Stimulated activated CD4-positive, alpha-beta T cell treated with anti-CD3 and anti-CD28 coated beads, Interleukin-15, amount 100 ng/mL, for 24 hours (primary cell): Measurements from ENCODE around the gene ZNF214.

Experiments
- DNase-seq: peaks from one replicate; pipeline ENCODE4 v3.0.0-alpha.2; 2020

The ZNF214 gene

DNA sequence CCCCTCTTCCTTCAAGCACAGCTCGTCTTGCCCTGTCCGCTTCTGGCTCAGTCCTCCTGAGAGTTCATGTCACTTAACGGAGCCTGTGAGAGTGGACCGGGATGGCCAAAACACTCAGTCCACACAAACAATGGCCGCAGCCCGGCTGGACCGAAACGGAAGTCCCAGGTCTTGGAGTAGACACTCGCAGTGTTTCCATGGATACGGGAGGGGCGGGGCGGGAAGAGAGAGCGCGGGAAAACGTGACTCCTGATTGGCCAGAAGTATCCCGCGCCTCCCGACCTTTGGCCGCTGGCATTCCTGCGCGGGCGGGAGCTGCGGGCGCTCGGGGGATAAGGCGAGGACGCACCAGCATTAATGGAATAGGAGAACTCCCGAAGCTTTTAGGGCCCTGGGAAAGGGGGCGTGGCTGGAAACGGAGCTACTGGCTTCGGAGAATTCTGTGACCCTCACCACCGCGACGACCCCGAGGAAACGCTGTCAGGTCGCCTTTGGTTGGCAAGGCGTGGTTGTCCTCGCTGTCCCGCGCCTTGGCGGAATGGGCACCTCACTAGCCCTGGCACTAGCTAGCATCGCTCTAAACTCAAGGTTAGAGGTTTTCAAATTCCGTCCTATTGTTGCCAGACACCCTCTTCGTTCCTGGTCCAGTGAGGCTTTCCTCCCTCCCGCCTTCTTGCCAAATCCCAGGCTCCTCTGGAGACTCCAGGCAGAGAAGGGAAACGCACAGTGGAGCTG lies at the start of gene ZNF214, which contains the start of gene NLRP14:
TSS of gene ZNF214 (minus strand) at position 164 of the 735 bp plus-strand sequence. CDS start 17,511 bp downstream, outside the sequence.
TSS of gene NLRP14 (plus strand) at position 297 of the 735 bp plus-strand sequence. CDS start 18,108 bp downstream, outside the sequence.
- peak; percentile 32 for DNase-seq

DNA sequence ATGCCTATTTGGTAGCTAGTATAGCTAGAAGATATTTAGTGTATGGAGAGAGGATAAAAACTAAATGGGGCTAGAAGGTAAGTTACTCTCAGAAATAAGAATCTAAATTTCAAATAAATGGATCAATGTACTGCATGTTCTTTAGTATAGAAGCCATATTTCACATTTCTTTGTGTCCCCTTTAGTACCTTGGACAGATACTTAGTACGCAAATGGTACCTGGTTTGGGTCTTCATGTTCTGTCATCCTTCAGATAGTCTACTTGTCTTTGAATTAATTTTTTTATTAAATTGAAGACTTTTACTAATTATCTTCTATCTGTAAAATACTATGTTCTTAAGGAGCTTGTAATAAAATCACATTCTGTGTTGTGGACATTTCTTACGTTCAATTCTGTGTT lies 42.4 kb upstream of the ZNF214 start:
- no peak for DNase-seq

DNA sequence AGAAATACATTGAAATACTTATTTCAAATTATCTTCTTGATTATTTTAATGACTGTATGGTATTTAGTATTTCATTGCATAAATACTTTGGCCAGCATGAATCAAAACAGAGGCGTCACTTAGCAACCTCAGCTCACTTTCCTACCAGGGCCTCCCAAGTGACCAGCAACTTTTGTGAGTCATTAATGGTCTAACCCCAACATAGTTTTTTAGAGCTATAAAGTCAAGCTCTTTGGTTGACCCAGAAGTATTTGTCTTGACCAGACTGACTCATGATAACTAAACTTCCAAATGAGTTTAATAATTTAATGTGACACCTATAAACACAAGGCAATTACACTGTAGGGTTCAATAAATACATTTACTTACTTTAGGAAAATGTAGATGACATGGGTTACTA lies 40.7 kb upstream of the ZNF214 start:
- no peak for DNase-seq

DNA sequence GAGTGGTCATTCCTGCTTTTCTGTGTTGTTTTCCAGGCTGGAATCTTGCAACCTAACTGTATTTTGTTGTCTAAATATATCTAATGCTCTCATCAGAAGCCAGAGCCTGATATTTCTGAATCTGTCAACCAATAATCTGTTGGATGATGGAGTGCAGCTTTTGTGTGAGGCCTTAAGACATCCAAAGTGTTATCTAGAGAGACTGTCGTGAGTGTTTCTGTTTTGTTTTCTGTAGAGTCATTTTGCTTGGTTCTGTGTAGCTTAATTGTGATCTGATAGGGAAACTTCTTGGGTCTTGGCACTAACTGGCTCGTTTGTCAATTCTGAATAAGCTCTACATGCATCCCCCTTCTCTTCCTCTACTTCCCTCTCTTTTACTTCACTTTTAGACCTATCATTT lies 37.5 kb upstream of the ZNF214 start:
- DNase-seq: no peak

GRCh38 chr11:7056828-7057513 lies 36.8 kb upstream of the ZNF214 start:
- DNase-seq: no peak

DNA sequence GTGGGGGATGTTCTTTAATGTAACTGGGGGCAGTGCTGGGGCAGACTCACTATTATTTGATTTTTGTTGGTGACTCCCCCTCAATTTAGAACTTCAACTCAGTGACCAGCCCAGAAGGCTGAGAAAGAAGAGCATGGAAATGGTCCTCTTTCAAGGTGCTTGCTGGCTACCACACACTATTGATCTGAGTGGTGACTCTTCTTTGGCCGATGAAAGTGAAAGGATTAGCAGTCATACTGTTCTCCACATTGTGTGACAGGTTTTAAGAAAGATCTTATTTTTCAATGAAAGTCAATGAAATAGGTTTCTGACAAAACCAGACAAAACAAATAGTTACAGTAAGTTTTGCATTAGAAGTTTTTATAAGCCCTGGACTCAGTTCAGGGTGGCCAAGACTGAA lies 30.0 kb upstream of the ZNF214 start:
- DNase-seq: no peak

DNA sequence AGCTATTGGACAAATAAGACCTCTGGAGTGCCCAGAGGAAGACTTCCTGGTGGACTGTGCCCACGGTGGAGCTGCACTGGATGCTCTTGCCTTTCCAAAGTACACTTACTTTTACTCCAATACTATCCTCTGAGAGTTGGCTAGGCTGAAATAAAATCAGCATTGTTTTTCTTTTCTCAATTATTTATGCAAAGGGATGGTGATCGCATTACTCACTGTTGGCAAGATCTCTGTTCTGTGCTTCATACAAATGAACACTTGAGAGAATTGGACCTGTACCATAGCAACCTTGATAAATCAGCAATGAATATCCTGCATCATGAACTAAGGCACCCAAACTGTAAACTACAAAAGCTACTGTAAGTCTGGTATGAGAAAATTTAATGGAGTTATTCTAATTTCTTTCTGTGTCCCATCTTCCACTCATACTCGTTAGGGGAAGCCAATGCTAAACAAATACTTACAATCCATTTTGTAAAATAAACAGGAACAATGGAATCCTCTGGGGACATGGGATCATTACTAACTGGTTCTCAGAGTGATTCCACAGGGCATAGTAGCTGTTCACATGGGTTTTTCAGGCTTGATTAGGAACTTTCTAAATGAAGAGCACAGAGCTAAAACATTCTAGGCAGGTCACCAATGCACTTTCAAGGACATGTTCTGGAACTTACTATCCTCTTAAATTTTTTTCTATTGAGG lies 26.5 kb upstream of the ZNF214 start:
- no peak for DNase-seq

- no peak for DNase-seq
Observed at GRCh38 chr11:7034019-7034418, 13.9 kb upstream of the ZNF214 start.

DNA sequence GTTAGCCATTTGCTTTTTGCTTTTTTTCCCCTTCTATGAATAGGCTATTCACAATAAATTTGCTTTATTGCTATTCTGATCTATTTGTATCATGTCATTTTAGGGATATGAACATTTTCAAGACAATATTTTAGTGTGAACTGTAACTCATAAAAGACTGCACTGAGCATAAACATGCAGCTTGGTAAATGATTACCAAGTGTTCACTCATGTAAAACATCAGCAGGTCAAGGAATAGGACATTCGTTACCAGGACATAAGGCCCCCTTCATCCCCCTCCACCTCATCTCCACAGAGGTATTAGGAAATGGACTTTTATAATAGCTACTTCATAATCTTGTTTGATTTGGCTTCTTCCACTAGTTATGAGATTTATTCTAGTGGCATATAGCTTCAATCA lies 12.5 kb upstream of the ZNF214 start:
- no peak for DNase-seq

- DNase-seq: no peak
Observed at GRCh38 chr11:7031471-7031871, 11.3 kb upstream of the ZNF214 start.

- DNase-seq: no peak
Observed at GRCh38 chr11:7030836-7031235, 10.7 kb upstream of the ZNF214 start.

DNA sequence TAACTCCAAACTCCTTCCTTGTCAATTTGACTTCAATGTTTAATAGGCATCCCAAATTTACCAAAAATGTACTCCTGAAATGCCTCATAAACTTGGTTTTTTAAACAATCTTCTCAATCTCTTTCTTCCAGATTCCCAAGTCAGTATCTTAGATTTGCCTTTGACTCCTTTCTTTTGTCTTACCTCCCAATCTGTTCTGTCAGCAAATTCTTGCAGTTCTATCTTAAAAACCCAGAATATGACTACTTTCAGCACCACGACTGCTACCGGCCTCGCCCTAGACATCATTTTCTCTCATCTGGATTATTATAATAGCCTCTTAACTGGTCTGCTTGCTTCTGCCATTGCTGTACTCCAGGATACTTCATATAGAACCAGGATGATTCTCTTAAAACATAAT lies 8.0 kb upstream of the ZNF214 start:
- DNase-seq: no peak

DNA sequence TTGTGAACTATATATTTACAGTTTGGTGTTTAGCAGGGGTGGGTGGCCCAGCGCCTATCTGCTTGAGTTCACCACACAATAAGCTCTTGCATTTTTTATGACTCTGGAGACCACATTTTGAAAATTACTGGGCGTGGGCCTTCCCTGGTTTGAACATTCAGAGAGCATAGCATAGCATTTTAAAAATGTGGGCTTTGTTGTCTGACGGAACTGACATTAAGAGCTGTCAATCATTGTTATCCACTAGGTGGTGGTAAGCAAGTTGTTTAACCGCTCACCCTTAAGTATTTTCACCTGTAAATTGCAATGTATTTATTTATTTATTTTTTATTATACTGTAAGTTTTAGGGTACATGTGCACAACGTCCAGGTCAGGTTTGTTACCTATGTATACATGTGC lies 1.2 kb upstream of the ZNF214 start:
- DNase-seq: no peak

- peak; percentile 4 for DNase-seq
Observed at GRCh38 chr11:7019500-7020182, 505 bp downstream of the ZNF214 start.

DNA sequence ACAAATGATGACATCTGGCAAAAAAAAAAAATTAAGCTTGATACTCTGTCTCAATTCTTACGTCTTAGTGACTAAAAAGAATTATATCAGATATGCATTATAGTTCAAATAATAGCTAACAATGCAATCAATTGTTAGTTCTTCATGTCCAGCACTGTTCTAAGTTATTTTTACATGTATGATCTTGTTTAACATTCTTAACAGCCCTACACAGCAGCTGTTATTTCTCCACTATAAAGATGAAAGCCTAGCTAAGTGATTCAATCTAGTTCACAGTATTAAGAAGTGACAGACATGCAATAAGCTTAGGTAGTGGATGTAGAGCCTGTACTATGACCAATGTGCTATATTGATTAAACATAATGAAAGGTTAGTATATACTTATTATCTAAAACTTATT lies 4.1 kb downstream of the ZNF214 start:
- no peak for DNase-seq

GRCh38 chr11:7014118-7014517 lies 6.0 kb downstream of the ZNF214 start:
- DNase-seq: no peak

- DNase-seq: no peak
Observed at GRCh38 chr11:7004482-7004881, 15.7 kb downstream of the ZNF214 start.

DNA sequence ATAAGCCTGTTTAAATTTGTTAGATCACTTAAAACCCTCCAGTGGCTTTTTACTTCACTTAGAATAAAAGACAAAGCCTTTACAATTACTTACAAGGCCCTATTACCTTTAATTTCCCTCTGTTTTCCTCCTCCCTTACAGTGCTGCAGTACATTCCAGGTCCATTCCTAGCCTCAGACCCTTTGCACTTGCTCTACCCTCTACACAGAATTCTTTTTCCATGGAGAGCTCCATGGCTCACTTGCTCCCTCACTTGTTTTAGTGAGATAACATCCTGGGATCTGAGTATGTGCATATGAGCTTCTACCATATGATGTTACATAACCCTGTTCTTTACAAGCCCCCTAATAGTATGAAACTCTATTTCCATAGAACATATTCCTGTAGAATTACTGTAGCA lies 24.4 kb downstream of the ZNF214 start:
- no peak for DNase-seq

GRCh38 chr11:6992457-6993417 lies 27.4 kb downstream of the ZNF214 start:
- no peak for DNase-seq

DNA sequence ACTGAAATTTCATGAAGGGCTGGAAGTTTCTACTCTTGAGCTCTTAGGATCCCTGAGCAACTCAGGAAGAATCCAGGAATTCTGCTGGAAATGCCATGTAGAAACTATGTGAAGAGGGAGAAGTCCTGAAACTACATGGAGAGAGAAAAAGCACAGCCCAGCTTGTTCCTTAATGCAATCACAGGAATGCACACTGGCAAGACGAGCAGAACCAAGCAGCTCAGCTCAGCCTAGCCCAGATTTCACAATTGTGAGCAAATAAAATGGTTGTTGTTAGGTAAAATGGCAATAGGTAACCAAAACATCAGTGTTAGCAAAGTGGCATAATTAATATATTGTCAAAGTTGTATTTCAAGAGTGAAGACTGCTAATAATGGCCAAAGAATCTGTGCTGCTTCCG lies 28.1 kb downstream of the ZNF214 start:
- DNase-seq: no peak

DNA sequence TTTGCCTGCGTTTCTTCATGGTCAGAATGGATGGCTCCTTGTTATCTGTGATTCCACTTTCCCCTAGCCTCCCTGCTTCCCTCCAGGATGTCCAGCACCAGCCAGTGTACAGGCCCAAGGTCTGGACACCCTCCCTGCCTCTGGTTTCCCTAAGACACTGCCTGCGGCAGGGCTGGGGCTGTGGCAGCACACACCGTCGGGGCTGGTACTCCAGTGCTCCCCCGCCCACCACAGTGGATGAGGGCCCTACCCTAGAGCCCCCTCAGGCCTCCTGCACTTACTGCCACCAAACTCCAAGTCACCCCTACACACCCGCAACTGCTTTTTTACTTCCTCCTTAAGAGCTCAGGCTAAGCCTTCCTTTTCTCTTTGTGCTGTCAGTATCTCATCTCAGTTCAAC lies 28.9 kb downstream of the ZNF214 start:
- DNase-seq: no peak

DNA sequence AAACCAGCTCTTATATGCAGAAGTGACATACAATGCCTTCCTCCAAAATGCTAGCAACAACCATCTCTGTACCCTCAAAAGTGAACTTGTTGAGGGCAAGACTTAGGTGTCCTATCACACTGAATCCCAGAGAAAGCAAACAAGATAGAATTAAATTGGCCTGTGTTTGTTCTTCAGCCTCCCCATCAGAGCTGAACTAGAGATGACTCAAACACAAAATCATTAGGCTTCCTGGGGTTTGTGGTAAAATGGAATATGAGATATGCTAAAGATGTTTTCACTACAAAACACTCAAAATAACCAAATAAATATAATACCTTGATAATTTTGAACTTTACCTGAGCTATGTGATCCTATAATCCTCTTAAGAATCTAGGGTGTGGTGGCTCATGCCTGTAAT lies 31.6 kb downstream of the ZNF214 start:
- DNase-seq: no peak
